OCI-LY7 (cell line): ENCODE results near the gene APOL3. TPM values are rescaled to one million over a fixed set of nuclear protein-coding genes. Genes with fewer than 3 reads are reported as not detected.
"Not testable (repeated sequence)": the region's sequence is repeated elsewhere in the genome, so short reads cannot be mapped to it uniquely, and the experiment has no call there.

Experiments
- BruUV-seq: library from RNA; stranded (reverse); fragments of 400-500 nt; replicated peaks from 2 replicates; lab custom pipeline; 2021; lab: Mats Ljungman, UMichigan
- CTCF ChIA-PET: fragments of 300-600 bp; sonication (Branson Sonifier 250); formaldehyde crosslinking; loops from one replicate; lab custom pipeline; 2022; ENCODE audit warnings: antibody characterized with exemption; ENCODE audit not compliant: unreplicated experiment; lab: Charles Lee
- POLR2A ChIA-PET: fragments of 300-600 bp; sonication (Branson Sonifier 250); formaldehyde crosslinking; loops from one replicate; lab custom pipeline; 2022; ENCODE audit warnings: antibody characterized with exemption; lab: Charles Lee
- DNase-seq: peaks from one replicate; pipeline ENCODE4 v3.0.0-alpha.2; 2015; ENCODE audit warnings: low spot score
- H2AFZ ChIP-seq: fragments of 200-600 bp; sonication (generic), shearing (Covaris generic); 2 replicates; pipeline ENCODE4 v1.6.1; 2014; ENCODE audit warnings: mild to moderate bottlenecking, antibody characterized with exemption, low read length, moderate library complexity
- H3K27ac ChIP-seq: fragments of 200-600 bp; sonication (generic); 2 replicates; pipeline ENCODE4 v1.5.1; 2014; ENCODE audit warnings: mixed run types, low read depth, mild to moderate bottlenecking, moderate library complexity, low read length, inconsistent platforms; ENCODE audit not compliant: poor library complexity, severe bottlenecking
- H3K36me3 ChIP-seq: fragments of 200-600 bp; sonication (generic); 2 replicates; pipeline ENCODE4 v1.6.1; 2014; ENCODE audit warnings: mild to moderate bottlenecking, antibody characterized with exemption, low read length, moderate library complexity, mixed read lengths; ENCODE audit not compliant: insufficient read depth
- H3K4me1 ChIP-seq: fragments of 200-600 bp; sonication (generic); 2 replicates; pipeline ENCODE4 v1.5.1; 2014; ENCODE audit warnings: mild to moderate bottlenecking, low read length; ENCODE audit not compliant: insufficient read depth, poor library complexity, severe bottlenecking
- H3K4me2 ChIP-seq: fragments of 200-600 bp; sonication (generic); 2 replicates; pipeline ENCODE4 v1.6.1; 2014; ENCODE audit warnings: mild to moderate bottlenecking, low read length
- H3K4me3 ChIP-seq: fragments of 200-600 bp; sonication (generic); 2 replicates; pipeline ENCODE4 v1.5.1; 2014; ENCODE audit warnings: mild to moderate bottlenecking, low read depth, low read length; ENCODE audit not compliant: poor library complexity, severe bottlenecking
- H3K79me2 ChIP-seq: fragments of 200-600 bp; sonication (generic); 2 replicates; pipeline ENCODE4 v1.6.1; 2016; ENCODE audit warnings: low read depth, mild to moderate bottlenecking, low read length, moderate library complexity, mixed read lengths; ENCODE audit not compliant: insufficient read depth
- H3K9me2 ChIP-seq: fragments of 200-600 bp; sonication (generic); 2 replicates; pipeline ENCODE4 v1.6.1; 2016; ENCODE audit warnings: mild to moderate bottlenecking, low read length, mixed read lengths; ENCODE audit not compliant: insufficient read depth
- H3K9me3 ChIP-seq: fragments of 200-600 bp; sonication (generic); 2 replicates; pipeline ENCODE4 v1.6.1; 2014; ENCODE audit warnings: mild to moderate bottlenecking, mixed run types, low read length, mixed read lengths
- H4K20me1 ChIP-seq: fragments of 200-600 bp; sonication (generic); 2 replicates; pipeline ENCODE4 v1.6.1; 2014; ENCODE audit warnings: mild to moderate bottlenecking, antibody characterized with exemption, low read length, moderate library complexity, mixed read lengths; ENCODE audit not compliant: insufficient read depth
- CTCF ChIP-seq: fragments of 200-600 bp; sonication (generic); conservative IDR thresholded peaks from 2 replicates; pipeline ENCODE4 v1.5.1; 2014; ENCODE audit warnings: mild to moderate bottlenecking, antibody characterized with exemption, low read length, moderate library complexity, mixed read lengths
- EZH2phosphoT487 ChIP-seq: fragments of 200-600 bp; sonication (generic); IDR thresholded peaks from 2 replicates; pipeline ENCODE4 v1.6.1; 2018; ENCODE audit warnings: low read depth, borderline replicate concordance, mild to moderate bottlenecking, mixed run types, antibody characterized with exemption, low read length, moderate library complexity, mixed read lengths
- intact Hi-C: fragments of 100-400 bp; cut with micrococcal nuclease; formaldehyde crosslinking; loops from one replicate; pipeline ENCODE4 v1.10.0; 2022; ENCODE audit not compliant: unreplicated experiment
- total RNA-seq, 2 experiments: library from RNA; depleted of rRNA in 1 of 2; stranded (reverse); fragments of >200 nt in 1 of 2; shearing (Covaris generic) in 1 of 2; gene quantifications; 2 replicates each; pipeline ENCODE4 v1.2.3, GENCODE V29; 2014 to 2022

Gene APOL3
- total RNA-seq, 2 experiments from 2014 or later = 10.7 to 19.6 TPM

DNA sequence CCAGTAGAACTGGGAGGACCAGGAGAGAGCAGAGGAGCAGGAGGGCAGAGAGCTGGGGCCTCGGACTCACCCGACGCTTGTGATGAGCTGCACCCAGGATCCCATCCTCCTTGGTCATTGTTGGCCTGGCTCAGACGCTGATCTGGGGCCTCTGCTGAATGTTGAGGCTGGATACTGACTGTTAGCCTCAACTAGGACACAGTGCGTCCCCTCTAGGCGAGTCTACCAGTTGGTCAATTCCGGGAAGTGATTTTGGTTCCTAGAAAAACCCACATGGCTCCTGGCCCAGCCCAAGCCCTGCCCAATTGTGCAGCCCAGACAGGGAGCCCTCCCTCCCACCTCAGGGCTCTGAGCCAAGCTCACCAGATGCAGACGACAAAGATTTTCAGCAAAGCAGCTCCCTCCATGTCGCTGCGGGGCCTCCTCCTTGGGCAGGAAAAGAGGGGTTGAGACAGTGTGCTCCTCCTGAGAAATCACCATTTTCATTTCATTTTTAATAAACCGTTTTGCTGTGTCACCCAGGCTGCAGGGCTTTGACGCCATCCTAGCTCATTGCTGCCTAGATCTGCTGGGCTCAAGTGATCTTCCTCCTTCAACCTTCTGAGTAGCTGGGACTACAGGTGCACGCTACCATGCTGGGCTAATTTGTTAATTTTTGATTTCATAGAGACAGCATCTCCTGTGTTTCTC lies 41.2 kb upstream of the APOL3 start, which contains the start of gene APOL4:
Gene APOL4, minus strand, starts transcription at position 180 of the 690 bp plus-strand sequence. Its CDS starts 75 bp downstream, at position 105.
- POLR2A ChIA-PET = interaction anchor here (0.6 kb wide), 1 partner anchor 107 kb away, joined by 3 read pairs; no protein-coding TSS in a partner anchor
- H3K36me3 ChIP-seq = no peaks in the 10 kb centered on the region
- H3K79me2 ChIP-seq = no peaks in the 10 kb centered on the region
- no peak for TF ChIP-seq CTCF
- no peak for TF ChIP-seq EZH2phosphoT487
- CTCF ChIA-PET = no interaction called here
- no peaks in the 10 kb centered on the region for H4K20me1 ChIP-seq
- peaks cover 15% of the 10 kb centered on the region for H3K4me1 ChIP-seq
- no peak within 1 kb of the TSS for H3K27ac ChIP-seq
- no peaks in the 10 kb centered on the region for H3K9me2 ChIP-seq
- no peak for DNase-seq
- no peaks in the 10 kb centered on the region for H3K9me3 ChIP-seq
- no TSS peak for BruUV-seq
- intact Hi-C loops = no loop called here
- no peak within 1 kb of the TSS for H3K4me2 ChIP-seq
- H3K4me3 ChIP-seq = no peak within 1 kb of the TSS
- H2AFZ ChIP-seq = no peak within 1 kb of the TSS

- H4K20me1 ChIP-seq, H3K9me3 ChIP-seq, H3K27ac ChIP-seq, BruUV-seq, intact Hi-C loops, H3K79me2 ChIP-seq, H2AFZ ChIP-seq, H3K36me3 ChIP-seq, H3K9me2 ChIP-seq, DNase-seq, POLR2A ChIA-PET, H3K4me2 ChIP-seq, H3K4me3 ChIP-seq: not testable (repeated sequence)
- H3K4me1 ChIP-seq = peaks cover 14% of the 10 kb centered on the region
- CTCF ChIA-PET = interaction anchor here (0.5 kb wide), 1 partner anchor 11 kb away, joined by 3 read pairs; no protein-coding TSS in a partner anchor
These were observed 40.5 kb upstream of the APOL3 start for GRCh38 chr22:36201025-36201424.

DNA sequence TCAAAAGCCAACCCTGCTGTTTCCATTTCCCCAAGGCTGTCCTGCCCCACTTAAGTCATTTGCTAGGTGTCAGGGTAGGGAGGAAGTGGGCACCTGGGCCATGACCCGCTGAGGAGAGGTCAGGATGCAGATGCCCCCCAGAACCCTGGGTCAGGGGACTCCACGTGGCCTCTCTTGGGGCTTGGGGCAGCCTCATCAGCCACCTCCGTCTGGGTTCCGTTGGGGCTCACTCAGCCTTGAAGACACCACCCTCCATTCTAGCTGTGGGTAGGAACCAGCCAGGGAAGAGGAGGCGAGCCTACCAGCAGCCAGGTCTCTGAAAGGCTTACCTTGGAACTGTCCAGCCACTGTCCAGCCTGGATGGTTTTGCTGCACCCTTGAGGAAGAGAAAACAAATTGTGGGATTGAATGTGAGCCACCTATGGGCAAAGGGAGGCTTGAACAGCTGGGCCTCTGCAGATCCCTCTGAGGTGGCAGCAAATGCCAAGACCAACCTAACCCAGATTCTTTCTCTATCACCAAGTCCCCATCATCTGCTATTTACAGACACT lies 38.5 kb upstream of the APOL3 start:
- BruUV-seq = no TSS peak
- Histone ChIP-seq H3K79me2 (no peaks in the 10 kb centered on the region), H3K9me3 (no peaks in the 10 kb centered on the region), H3K4me3 (no peak overlapping the region), H3K27ac (no peak overlapping the region), H4K20me1 (no peaks in the 10 kb centered on the region), H3K36me3 (no peaks in the 10 kb centered on the region), H3K9me2 (no peaks in the 10 kb centered on the region), H2AFZ (no peak overlapping the region), H3K4me1 (peaks cover 12% of the 10 kb centered on the region), H3K4me2 (no peak overlapping the region)
- intact Hi-C loops = no loop called here
- ChIA-PET POLR2A (no interaction called here), CTCF (no interaction called here)
- no peak for TF ChIP-seq EZH2phosphoT487
- DNase-seq = no peak
